H9 (cell line): ENCODE results near the gene GGNBP2. TPM values are rescaled to one million over a fixed set of nuclear protein-coding genes. Genes with fewer than 3 reads are reported as not detected.

Experiments used
- DNase-seq: peaks from one replicate; pipeline ENCODE4 v3.0.0-alpha.2; 2017
- H2AFZ ChIP-seq: one replicate; pipeline ENCODE4 v1.6.1; 2013; ENCODE audit warnings: mild to moderate bottlenecking, low read length, control low read depth, moderate library complexity
- H2AK5ac ChIP-seq: 2 replicates; pipeline ENCODE4 v1.6.1; 2013; ENCODE audit warnings: low read length, control low read depth, mixed read lengths; ENCODE audit not compliant: insufficient read length
- H2BK120ac ChIP-seq: one replicate; pipeline ENCODE4 v1.6.1; 2013; ENCODE audit warnings: low read depth, mild to moderate bottlenecking, low read length, control low read depth, inconsistent platforms; ENCODE audit not compliant: poor library complexity, severe bottlenecking
- H2BK12ac ChIP-seq: 2 replicates; pipeline ENCODE4 v1.6.1; 2013; ENCODE audit warnings: low read length, control low read depth, mixed read lengths, low read depth; ENCODE audit not compliant: insufficient read length
- H2BK15ac ChIP-seq: 2 replicates; pipeline ENCODE4 v1.6.1; 2013; ENCODE audit warnings: low read depth, low read length, control low read depth
- H2BK20ac ChIP-seq: one replicate; pipeline ENCODE4 v1.6.1; 2013; ENCODE audit warnings: low read depth, mild to moderate bottlenecking, low read length, control low read depth, inconsistent platforms; ENCODE audit not compliant: poor library complexity, severe bottlenecking
- H2BK5ac ChIP-seq: 2 replicates; pipeline ENCODE4 v1.6.1; 2013; ENCODE audit warnings: low read length, control low read depth, mixed read lengths; ENCODE audit not compliant: insufficient read length
- H3K14ac ChIP-seq: 2 replicates; pipeline ENCODE4 v1.6.1; 2013; ENCODE audit warnings: low read length, control low read depth; ENCODE audit not compliant: insufficient read depth
- H3K18ac ChIP-seq: 2 replicates; pipeline ENCODE4 v1.6.1; 2013; ENCODE audit warnings: low read depth, mild to moderate bottlenecking, mixed read lengths, low read length, control low read depth; ENCODE audit not compliant: insufficient read length
- H3K23ac ChIP-seq: 2 replicates; pipeline ENCODE4 v1.6.1; 2013; ENCODE audit warnings: low read length, control low read depth, mixed read lengths, low read depth; ENCODE audit not compliant: insufficient read length
- H3K23me2 ChIP-seq: 2 replicates; pipeline ENCODE4 v1.6.1; 2013; ENCODE audit warnings: low read depth, mild to moderate bottlenecking, mixed read lengths, low read length, control low read depth; ENCODE audit not compliant: insufficient read length, poor library complexity, severe bottlenecking
- H3K27ac ChIP-seq: 2 replicates; pipeline ENCODE4 v1.5.1; 2013; ENCODE audit warnings: low read length, control low read depth, mixed read lengths, low read depth; ENCODE audit not compliant: insufficient read length
- H3K27me3 ChIP-seq: 2 replicates; pipeline ENCODE4 v1.6.1; 2013; ENCODE audit warnings: low read length, control low read depth, inconsistent platforms; ENCODE audit not compliant: insufficient read depth
- H3K4ac ChIP-seq: 2 replicates; pipeline ENCODE4 v1.6.1; 2013; ENCODE audit warnings: low read depth, mild to moderate bottlenecking, control low read depth, inconsistent platforms, low read length, moderate library complexity
- H3K4me1 ChIP-seq: 2 replicates; pipeline ENCODE4 v1.6.1; 2013; ENCODE audit warnings: low read length, control low read depth, inconsistent platforms; ENCODE audit not compliant: insufficient read depth
- H3K4me2 ChIP-seq: 2 replicates; pipeline ENCODE4 v1.6.1; 2013; ENCODE audit warnings: low read length, control low read depth, mixed read lengths; ENCODE audit not compliant: insufficient read length, insufficient read depth
- H3K56ac ChIP-seq: 2 replicates; pipeline ENCODE4 v1.6.1; 2013; ENCODE audit warnings: low read depth, mild to moderate bottlenecking, mixed read lengths, low read length, control low read depth; ENCODE audit not compliant: insufficient read length
- H3K79me1 ChIP-seq: 2 replicates; pipeline ENCODE4 v1.6.1; 2013; ENCODE audit warnings: low read depth, mild to moderate bottlenecking, moderate library complexity, low read length, control low read depth, inconsistent platforms; ENCODE audit not compliant: insufficient read depth, poor library complexity, severe bottlenecking
- H3K79me2 ChIP-seq: 2 replicates; pipeline ENCODE4 v1.6.1; 2013; ENCODE audit warnings: low read length, control low read depth, inconsistent platforms; ENCODE audit not compliant: insufficient read depth
- H3K9ac ChIP-seq: 2 replicates; pipeline ENCODE4 v1.6.1; 2013; ENCODE audit warnings: low read length, control low read depth, mixed read lengths; ENCODE audit not compliant: insufficient read length; ENCODE audit errors: extremely low read depth
- H3K9me3 ChIP-seq: one replicate; pipeline ENCODE4 v1.6.1; 2013; ENCODE audit warnings: low read depth, low read length, inconsistent platforms; ENCODE audit not compliant: control insufficient read depth
- H3T11ph ChIP-seq: one replicate; pipeline ENCODE4 v1.6.1; 2013; ENCODE audit warnings: mild to moderate bottlenecking, low read length, control low read depth, inconsistent platforms
- H4K20me1 ChIP-seq: one replicate; pipeline ENCODE4 v1.6.1; 2013; ENCODE audit not compliant: control insufficient read depth, insufficient read length, insufficient read depth
- H4K5ac ChIP-seq: 2 replicates; pipeline ENCODE4 v1.6.1; 2013; ENCODE audit warnings: low read depth, mild to moderate bottlenecking, mixed read lengths, low read length, control low read depth; ENCODE audit not compliant: insufficient read length
- H4K8ac ChIP-seq: replicated peaks from 2 replicates; pipeline ENCODE4 v1.6.1; 2013; ENCODE audit warnings: low read length, control low read depth, mixed read lengths, low read depth; ENCODE audit not compliant: insufficient read length
- H4K91ac ChIP-seq: 2 replicates; pipeline ENCODE4 v1.6.1; 2013; ENCODE audit warnings: low read depth, mild to moderate bottlenecking, moderate library complexity, mixed read lengths, low read length, control low read depth; ENCODE audit not compliant: insufficient read length
- H3K27ac Mint-ChIP-seq, 3 experiments: 2 replicates in 2 of 3; 3 replicates in 1 of 3; pipeline ENCODE4 v1.8.0; 2020 to 2021; ENCODE audit warnings: mixed read lengths in 3 of 3, mild to moderate bottlenecking in 1 of 3, moderate library complexity in 1 of 3
- H3K27me3 Mint-ChIP-seq: 2 replicates; pipeline ENCODE4 v1.8.0; 2021; ENCODE audit warnings: low read depth, mild to moderate bottlenecking, moderate library complexity, mixed read lengths
- H3K36me3 Mint-ChIP-seq, 3 experiments: 2 replicates in 2 of 3; 3 replicates in 1 of 3; pipeline ENCODE4 v1.8.0; 2020 to 2021; ENCODE audit warnings: low read depth in 3 of 3, mixed read lengths in 3 of 3; ENCODE audit not compliant: insufficient read depth in 1 of 3
- H3K4me1 Mint-ChIP-seq, 2 experiments: 2 replicates each; pipeline ENCODE4 v1.8.0; 2020; ENCODE audit warnings: mixed read lengths in 2 of 2
- H3K4me3 Mint-ChIP-seq, 2 experiments: 2 replicates in 1 of 2; 3 replicates in 1 of 2; pipeline ENCODE4 v1.8.0; 2020 to 2021; ENCODE audit warnings: mild to moderate bottlenecking in 2 of 2, mixed read lengths in 2 of 2, moderate library complexity in 1 of 2
- H3K9me3 Mint-ChIP-seq, 2 experiments: 2 replicates in 1 of 2; 3 replicates in 1 of 2; pipeline ENCODE4 v1.8.0; 2020; ENCODE audit warnings: mild to moderate bottlenecking in 2 of 2, mixed read lengths in 2 of 2, moderate library complexity in 1 of 2
- WGBS: extraction: QIAGEN DNeasy Blood & Tissue Kit; methylation state at CpG from one replicate; pipeline ENCODE4 v1.1.7; 2013; ENCODE audit warnings: missing lambda C conversion rate, low lambda C conversion rate, mixed read lengths; ENCODE audit not compliant: insufficient read length; ENCODE audit errors: extremely low coverage; 5-methylcytosine and 5-hydroxymethylcytosine counted together
- total RNA-seq: library from RNA; stranded (reverse); gene quantifications from 2 replicates; pipeline ENCODE4 v1.2.1, GENCODE V29; 2021
- TF ChIP-seq, protein P1 (sequence below): fragments of 200-600 bp; sonication (generic); conservative IDR thresholded peaks from 3 replicates; pipeline ENCODE4 v1.8.0; 2021; ENCODE audit warnings: antibody characterized with exemption, mild to moderate bottlenecking

GGNBP2 gene
- total RNA-seq, 1 experiment from 2014 or later = 52.8 TPM

DNA sequence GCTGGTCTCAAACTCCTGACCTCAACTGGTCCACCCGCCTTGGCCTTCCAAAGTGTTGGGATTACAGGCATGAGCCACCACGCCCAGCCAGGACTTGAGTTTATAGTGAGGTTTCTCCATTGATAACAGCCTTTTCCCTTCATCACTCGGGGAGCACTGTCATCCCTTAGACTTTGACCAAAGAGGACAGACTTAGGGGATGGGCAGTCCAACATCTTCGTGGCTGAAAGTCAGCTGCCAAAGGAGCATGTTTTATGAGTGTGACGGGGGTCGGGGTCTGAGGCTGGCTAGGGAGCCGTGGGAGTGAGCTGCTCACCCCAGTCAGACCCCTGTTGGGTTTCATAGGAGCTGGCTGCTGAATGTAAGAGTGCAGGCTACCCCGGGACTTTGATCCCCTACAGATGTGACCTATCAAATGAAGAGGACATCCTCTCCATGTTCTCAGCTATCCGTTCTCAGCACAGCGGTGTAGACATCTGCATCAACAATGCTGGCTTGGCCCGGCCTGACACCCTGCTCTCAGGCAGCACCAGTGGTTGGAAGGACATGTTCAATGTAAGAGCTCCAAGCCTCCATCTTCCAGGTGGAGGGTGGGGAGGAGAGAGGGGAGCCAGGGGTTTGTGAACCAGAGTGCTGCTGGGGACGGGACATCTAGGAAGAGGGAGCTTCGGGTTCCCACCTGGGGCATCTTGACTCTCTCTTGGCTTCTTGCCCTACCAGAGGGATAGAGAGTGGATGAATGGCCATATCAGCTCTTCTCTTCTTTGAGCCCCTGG lies 50.1 kb downstream of the GGNBP2 start:
- peaks cover 25 to 27% of the 10 kb centered on the region in 2 experiments for H3K4me1 Mint-ChIP-seq
- no peak overlapping the region for H3K27ac ChIP-seq
- H3K27me3 ChIP-seq = no peaks in the 10 kb centered on the region
- H3K9me3 Mint-ChIP-seq = no peaks in the 10 kb centered on the region
- H3K9ac ChIP-seq = no peak overlapping the region
- no peak overlapping the region for H3K14ac ChIP-seq
- no peak overlapping the region for H2AK5ac ChIP-seq
- no peak overlapping the region for H3K56ac ChIP-seq
- H3K23ac ChIP-seq = no peak overlapping the region
- H3K27ac Mint-ChIP-seq = peak overlapping the region in 1 of 3 experiments; percentile 78; a peak in 2 of 7 replicates
- no peak overlapping the region for H2BK20ac ChIP-seq
- H3K23me2 ChIP-seq = peaks cover 8% of the 10 kb centered on the region
- H3K9me3 ChIP-seq = no peaks in the 10 kb centered on the region
- H3K4ac ChIP-seq = no peak overlapping the region
- H4K8ac ChIP-seq = no peak overlapping the region
- H4K5ac ChIP-seq = no peak overlapping the region
- H3K79me2 ChIP-seq = no peaks in the 10 kb centered on the region
- no peak overlapping the region for H2AFZ ChIP-seq
- no peaks in the 10 kb centered on the region for H3K27me3 Mint-ChIP-seq
- H4K91ac ChIP-seq = no peak overlapping the region
- no peak overlapping the region for H2BK5ac ChIP-seq
- no peak overlapping the region for H2BK120ac ChIP-seq
- WGBS = no CpG with 5 or more reads among the region's 13 CpGs
- H2BK15ac ChIP-seq = no peak overlapping the region
- no peak overlapping the region for H3T11ph ChIP-seq
- H4K20me1 ChIP-seq = no peaks in the 10 kb centered on the region
- H3K79me1 ChIP-seq = no peaks in the 10 kb centered on the region
- peaks cover 9 to 35% (median 31%) of the 10 kb centered on the region in 3 experiments; a peak in 6 of 7 replicates for H3K36me3 Mint-ChIP-seq
- no peak for DNase-seq
- H2BK12ac ChIP-seq = no peak overlapping the region
- no peak overlapping the region for H3K4me3 Mint-ChIP-seq
- H3K4me1 ChIP-seq = no peaks in the 10 kb centered on the region; the same call in 1 of the 2 replicates
- no peak overlapping the region for H3K18ac ChIP-seq
- TF ChIP-seq, protein P1, sequence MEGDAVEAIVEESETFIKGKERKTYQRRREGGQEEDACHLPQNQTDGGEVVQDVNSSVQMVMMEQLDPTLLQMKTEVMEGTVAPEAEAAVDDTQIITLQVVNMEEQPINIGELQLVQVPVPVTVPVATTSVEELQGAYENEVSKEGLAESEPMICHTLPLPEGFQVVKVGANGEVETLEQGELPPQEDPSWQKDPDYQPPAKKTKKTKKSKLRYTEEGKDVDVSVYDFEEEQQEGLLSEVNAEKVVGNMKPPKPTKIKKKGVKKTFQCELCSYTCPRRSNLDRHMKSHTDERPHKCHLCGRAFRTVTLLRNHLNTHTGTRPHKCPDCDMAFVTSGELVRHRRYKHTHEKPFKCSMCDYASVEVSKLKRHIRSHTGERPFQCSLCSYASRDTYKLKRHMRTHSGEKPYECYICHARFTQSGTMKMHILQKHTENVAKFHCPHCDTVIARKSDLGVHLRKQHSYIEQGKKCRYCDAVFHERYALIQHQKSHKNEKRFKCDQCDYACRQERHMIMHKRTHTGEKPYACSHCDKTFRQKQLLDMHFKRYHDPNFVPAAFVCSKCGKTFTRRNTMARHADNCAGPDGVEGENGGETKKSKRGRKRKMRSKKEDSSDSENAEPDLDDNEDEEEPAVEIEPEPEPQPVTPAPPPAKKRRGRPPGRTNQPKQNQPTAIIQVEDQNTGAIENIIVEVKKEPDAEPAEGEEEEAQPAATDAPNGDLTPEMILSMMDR = no peak
- no peak overlapping the region for H3K4me2 ChIP-seq
